HepG2 (cell line): ENCODE measurements around the gene KCNK7. TPM values are rescaled to one million over a fixed set of nuclear protein-coding genes. Genes with fewer than 3 reads are reported as not detected.

ENCODE experiments used
- CC2D1A ChIP-seq: sonication (generic); formaldehyde crosslinking; IDR thresholded peaks from 2 replicates; pipeline ENCODE4 v1.8.1; 2023; ENCODE audit warnings: mild to moderate bottlenecking, missing genetic modification reagents
- DDIT3 ChIP-seq: sonication (generic); formaldehyde crosslinking; IDR thresholded peaks from 2 replicates; pipeline ENCODE4 v1.4.0; 2020; ENCODE audit warnings: mild to moderate bottlenecking, missing genetic modification reagents
- FIP1L1 ChIP-seq: fragments of 200-400 bp; formaldehyde crosslinking; IDR thresholded peaks from 2 replicates; pipeline ENCODE4 v1.6.1; 2018; ENCODE audit warnings: low read depth, mild to moderate bottlenecking, low read length, moderate library complexity, borderline replicate concordance; ENCODE audit not compliant: insufficient read depth
- FOSL2 ChIP-seq: sonication (generic); formaldehyde crosslinking; IDR thresholded peaks from 2 replicates; pipeline ENCODE4 v1.4.0; 2020; ENCODE audit warnings: missing genetic modification reagents
- FOXO1 ChIP-seq: sonication (generic); formaldehyde crosslinking; IDR thresholded peaks from 2 replicates; pipeline ENCODE4 v1.4.0; 2020; ENCODE audit warnings: missing genetic modification reagents
- GPBP1L1 ChIP-seq: sonication (generic); formaldehyde crosslinking; IDR thresholded peaks from 2 replicates; pipeline ENCODE4 v1.5.0; 2020; ENCODE audit warnings: mild to moderate bottlenecking, missing genetic modification reagents
- GPN1 ChIP-seq: sonication (generic); formaldehyde crosslinking; IDR thresholded peaks from 2 replicates; pipeline ENCODE4 v1.5.1; 2020; ENCODE audit warnings: missing genetic modification reagents, borderline replicate concordance
- HNRNPLL ChIP-seq: fragments of 200-400 bp; formaldehyde crosslinking; IDR thresholded peaks from 2 replicates; pipeline ENCODE4 v1.6.1; 2017; ENCODE audit warnings: mild to moderate bottlenecking, low read depth, low read length; ENCODE audit not compliant: poor library complexity, severe bottlenecking
- IRF1 ChIP-seq: sonication (generic); formaldehyde crosslinking; IDR thresholded peaks from 2 replicates; pipeline ENCODE4 v1.4.0; 2020; ENCODE audit warnings: low read depth, mild to moderate bottlenecking, missing genetic modification reagents
- ISL2 ChIP-seq: sonication (generic); formaldehyde crosslinking; IDR thresholded peaks from 2 replicates; pipeline ENCODE4 v1.5.0; 2020; ENCODE audit warnings: missing genetic modification reagents
- ISX ChIP-seq: sonication (generic); formaldehyde crosslinking; conservative IDR thresholded peaks from 2 replicates; pipeline ENCODE4 v1.5.0; 2020; ENCODE audit warnings: missing genetic modification reagents
- KMT2A ChIP-seq: sonication (generic); formaldehyde crosslinking; IDR thresholded peaks from 2 replicates; pipeline ENCODE4 v1.4.0; 2020; ENCODE audit warnings: missing genetic modification reagents
- MAFG ChIP-seq: sonication (generic); formaldehyde crosslinking; IDR thresholded peaks from 2 replicates; pipeline ENCODE4 v1.5.1; 2020; ENCODE audit warnings: mild to moderate bottlenecking, missing genetic modification reagents
- MED1 ChIP-seq: sonication (generic); formaldehyde crosslinking; IDR thresholded peaks from 2 replicates; pipeline ENCODE4 v1.4.0; 2020; ENCODE audit warnings: missing genetic modification reagents
- MTF1 ChIP-seq: sonication (generic); formaldehyde crosslinking; IDR thresholded peaks from 2 replicates; pipeline ENCODE4 v1.5.0; 2020; ENCODE audit warnings: missing genetic modification reagents
- NFYB ChIP-seq: sonication (generic); formaldehyde crosslinking; IDR thresholded peaks from 2 replicates; pipeline ENCODE4 v1.4.0; 2020; ENCODE audit warnings: missing genetic modification reagents
- PRDM10 ChIP-seq: sonication (generic); formaldehyde crosslinking; IDR thresholded peaks from 2 replicates; pipeline ENCODE4 v1.4.0; 2020; ENCODE audit warnings: low read depth, missing genetic modification reagents
- SAFB2 ChIP-seq: sonication (generic); formaldehyde crosslinking; IDR thresholded peaks from 2 replicates; pipeline ENCODE4 v1.5.1; 2020; ENCODE audit warnings: missing genetic modification reagents, low read depth, mild to moderate bottlenecking, borderline replicate concordance
- ZBTB44 ChIP-seq: sonication (generic); formaldehyde crosslinking; IDR thresholded peaks from 2 replicates; pipeline ENCODE4 v1.4.0; 2020; ENCODE audit warnings: missing genetic modification reagents
- ZNF354B ChIP-seq: sonication (generic); formaldehyde crosslinking; IDR thresholded peaks from 2 replicates; pipeline ENCODE4 v1.8.0; 2022; ENCODE audit warnings: mild to moderate bottlenecking, missing genetic modification reagents
- ZNF598 ChIP-seq: sonication (generic); formaldehyde crosslinking; IDR thresholded peaks from 2 replicates; pipeline ENCODE4 v1.5.1; 2020; ENCODE audit warnings: mild to moderate bottlenecking, missing genetic modification reagents, borderline replicate concordance
- ZNF619 ChIP-seq: sonication (generic); formaldehyde crosslinking; IDR thresholded peaks from 2 replicates; pipeline ENCODE4 v1.4.0; 2020; ENCODE audit warnings: mild to moderate bottlenecking, missing genetic modification reagents
- ZNF773 ChIP-seq: sonication (generic); formaldehyde crosslinking; IDR thresholded peaks from 2 replicates; pipeline ENCODE4 v1.4.0; 2020; ENCODE audit warnings: missing genetic modification reagents, borderline replicate concordance
- polyA plus RNA-seq, 8 experiments: library from polyadenylated mRNA; depleted of rRNA in 3 of 8; stranded (reverse) in 7 of 8; unstranded in 1 of 8; fragments of >200 nt; fragmentation: Illumina TruSeq in 4 of 8; extraction: Trizol in 4 of 8; gene quantifications; 2 replicates each; pipeline versions ENCODE4 v1.2.1 to v1.2.3, GENCODE V29; 2011 to 2016; ENCODE audit warnings: low read depth in 4 of 8, missing spikeins in 1 of 8, mixed read lengths in 1 of 8; ENCODE audit not compliant: insufficient read depth in 1 of 8
- total RNA-seq, 5 experiments: library from RNA; depleted of rRNA; stranded (reverse); fragments of >200 nt; fragmentation: Illumina TruSeq; extraction: Trizol; gene quantifications; 2 replicates each; pipeline ENCODE4 v1.2.3, GENCODE V29; 2016; ENCODE audit warnings: low read depth in 1 of 5

The KCNK7 gene
- total and polyA plus RNA-seq, 2 of the 13 experiments (the other 11 are each of a cell fraction or from before 2014, with no cell fraction given): 0.11 TPM; not detected in 1

GRCh38 chr11:65558930-65559509 lies 36.6 kb downstream of the KCNK7 start (continued):
- TF ChIP-seq PRDM10 (no peak), CC2D1A (CRISPR knock-in tag) (no peak), FOXO1 (CRISPR knock-in tag) (no peak), GPBP1L1 (CRISPR knock-in tag) (no peak), HNRNPLL (no peak), ZNF598 (no peak), ZBTB44 (CRISPR knock-in tag) (no peak), NFYB (CRISPR knock-in tag) (no peak), FIP1L1 (no peak), GPN1 (CRISPR knock-in tag) (no peak), MED1 (no peak), ISL2 (CRISPR knock-in tag) (no peak), KMT2A (CRISPR knock-in tag) (no peak), IRF1 (CRISPR knock-in tag) (no peak), ZNF773 (no peak), ISX (CRISPR knock-in tag) (no peak), MAFG (CRISPR knock-in tag) (no peak), DDIT3 (no peak), MTF1 (CRISPR knock-in tag) (no peak), ZNF619 (CRISPR knock-in tag) (no peak), SAFB2 (CRISPR knock-in tag) (no peak), FOSL2 (CRISPR knock-in tag) (no peak), ZNF354B (CRISPR knock-in tag) (no peak)
